Renal cortex interstitium (tissue), 11 donors: ENCODE data around the gene FUT8. TPM values are rescaled to one million over a fixed set of nuclear protein-coding genes. Genes with fewer than 3 reads are reported as not detected.

Source experiments
- DNase-seq, 11 donors: peaks; one replicate each; pipeline ENCODE4 v3.0.0-alpha.2; 2013; ENCODE audit warnings: low read depth in 9 of 11, low spot score in 4 of 11; ENCODE audit errors: extremely low read depth in 1 of 11
- polyA plus RNA-seq, 3 donors: library from polyadenylated mRNA; unstranded; fragments of 120-200 nt; gene quantifications; one replicate each; pipeline ENCODE4 v1.2.1, GENCODE V29; 2013; ENCODE audit not compliant: insufficient read length in 3 of 3

FUT8 gene
- polyA plus RNA-seq, 3 donors, result 16.4 to 19.5 (median 17.6) TPM

- no peak for DNase-seq
Observed at GRCh38 chr14:65772921-65773574, 360.5 kb downstream of the FUT8 start.

- DNase-seq, result no peak
Observed at GRCh38 chr14:65774041-65774440, 361.5 kb downstream of the FUT8 start.

DNA sequence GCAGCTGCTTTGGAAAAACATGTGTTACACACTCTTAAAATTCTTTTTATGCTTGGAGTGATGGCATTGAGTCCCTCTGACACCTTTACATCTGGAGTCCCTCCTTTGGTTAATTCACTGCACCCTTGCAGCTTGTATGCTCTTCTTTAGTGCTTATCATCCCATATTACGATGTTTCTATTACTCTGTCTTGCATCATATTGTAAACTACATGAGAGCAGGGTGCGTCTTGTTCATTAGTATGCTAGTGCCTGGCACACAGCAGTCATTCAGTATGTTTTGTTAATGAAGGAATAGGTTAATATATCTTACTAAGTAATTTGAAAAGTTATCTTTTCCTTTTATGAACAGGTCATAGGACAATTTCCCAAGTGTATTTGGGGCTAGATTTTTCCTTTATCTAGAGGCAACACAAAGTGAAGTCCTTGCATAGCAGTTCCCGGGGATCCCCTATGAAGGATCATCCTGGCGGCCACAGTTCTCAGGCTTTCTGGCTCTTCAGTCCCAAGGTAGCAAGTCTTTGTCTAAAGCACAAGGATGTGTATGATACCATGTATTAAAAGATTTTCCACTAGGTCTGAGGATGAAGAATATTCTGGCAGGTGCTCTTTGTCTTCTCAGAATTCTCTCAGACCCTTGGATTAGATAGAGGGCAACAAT is 363.8 kb downstream of the FUT8 start:
- no peak for DNase-seq

GRCh38 chr14:65780566-65780965 is 368.0 kb downstream of the FUT8 start:
- DNase-seq, result no peak

GRCh38 chr14:65783101-65783500 is 370.6 kb downstream of the FUT8 start:
- DNase-seq, result no peak

DNA sequence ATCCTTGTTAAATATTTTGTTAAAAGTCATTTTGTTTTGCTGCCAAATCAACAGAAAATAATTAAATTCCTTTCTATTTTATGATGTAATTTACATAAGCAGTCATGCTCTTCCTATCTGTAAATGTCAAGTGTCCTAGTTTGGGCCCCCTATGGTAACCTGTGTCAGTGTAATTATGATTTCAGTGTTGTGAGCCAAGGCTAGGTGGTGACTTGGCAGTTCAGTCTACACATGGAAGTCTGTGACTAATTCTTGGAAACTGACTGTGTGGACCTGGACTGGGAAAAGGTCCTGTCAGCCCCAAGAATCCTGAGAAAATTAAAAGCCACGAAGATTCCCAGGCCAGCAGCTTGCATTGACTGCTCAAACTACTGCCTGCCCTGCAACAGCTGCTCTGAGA is 371.0 kb downstream of the FUT8 start:
- no peak for DNase-seq

DNA sequence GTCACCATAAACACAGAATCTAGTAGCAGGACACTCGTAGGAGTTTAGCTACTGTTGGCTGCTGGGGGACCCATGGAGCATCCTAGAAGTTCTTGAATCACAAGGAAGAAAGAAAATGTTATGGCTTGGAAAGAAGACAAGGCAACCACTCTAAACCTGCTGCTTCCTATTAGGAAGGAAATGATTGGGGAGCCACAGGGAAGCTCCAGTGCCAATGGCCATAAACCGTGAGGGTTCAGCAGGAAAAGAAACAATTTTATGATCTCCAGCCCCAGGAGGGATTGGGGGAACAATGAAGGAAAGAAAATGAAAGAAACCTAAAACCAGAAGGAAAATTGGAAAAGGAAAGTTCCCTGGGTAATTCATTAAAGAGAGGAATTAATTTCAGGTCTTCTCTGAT is 372.0 kb downstream of the FUT8 start:
- DNase-seq, result no peak

GRCh38 chr14:65787461-65787860 is 374.9 kb downstream of the FUT8 start:
- DNase-seq, result no peak

DNA sequence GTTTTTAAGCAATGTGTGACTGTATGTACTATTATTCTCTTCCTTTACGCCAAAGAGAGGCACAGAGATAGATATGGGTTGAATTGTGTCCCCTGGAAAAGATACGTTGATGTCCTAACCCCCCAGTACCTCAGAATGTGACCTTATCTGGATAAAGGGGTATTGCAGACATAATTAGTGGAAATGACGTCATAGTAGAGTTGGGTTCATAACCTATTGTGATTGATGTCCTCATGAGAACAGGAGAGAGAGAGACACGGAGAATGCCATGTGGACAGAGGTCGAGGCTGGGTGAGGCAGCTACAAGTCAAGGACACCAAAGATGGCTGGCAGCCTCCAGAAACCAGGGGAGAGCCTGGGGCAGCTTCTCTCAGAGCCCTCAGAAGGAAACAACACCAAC is 376.3 kb downstream of the FUT8 start:
- DNase-seq, result no peak

DNA sequence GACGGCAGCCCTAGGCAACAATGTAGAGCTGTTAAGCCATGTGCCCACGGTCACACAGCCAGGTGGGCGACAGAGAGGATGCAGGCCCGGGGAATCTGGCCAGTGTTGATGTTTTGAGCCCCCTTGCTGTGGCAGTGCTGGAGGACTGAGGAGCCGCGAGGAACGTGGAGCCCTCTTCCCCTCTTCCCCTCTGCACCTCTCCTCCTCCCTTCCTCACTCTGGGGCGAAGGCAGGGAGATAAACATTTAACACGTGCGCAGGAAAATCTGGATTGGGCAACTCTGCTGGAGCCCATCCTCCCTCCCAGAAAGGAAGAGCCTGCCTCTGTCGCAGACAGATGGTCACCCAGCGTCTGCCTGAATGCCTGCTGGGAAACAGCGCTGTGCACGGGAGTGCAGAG is 376.8 kb downstream of the FUT8 start:
- no peak for DNase-seq

GRCh38 chr14:65790172-65790815 is 377.8 kb downstream of the FUT8 start:
- no peak for DNase-seq

DNA sequence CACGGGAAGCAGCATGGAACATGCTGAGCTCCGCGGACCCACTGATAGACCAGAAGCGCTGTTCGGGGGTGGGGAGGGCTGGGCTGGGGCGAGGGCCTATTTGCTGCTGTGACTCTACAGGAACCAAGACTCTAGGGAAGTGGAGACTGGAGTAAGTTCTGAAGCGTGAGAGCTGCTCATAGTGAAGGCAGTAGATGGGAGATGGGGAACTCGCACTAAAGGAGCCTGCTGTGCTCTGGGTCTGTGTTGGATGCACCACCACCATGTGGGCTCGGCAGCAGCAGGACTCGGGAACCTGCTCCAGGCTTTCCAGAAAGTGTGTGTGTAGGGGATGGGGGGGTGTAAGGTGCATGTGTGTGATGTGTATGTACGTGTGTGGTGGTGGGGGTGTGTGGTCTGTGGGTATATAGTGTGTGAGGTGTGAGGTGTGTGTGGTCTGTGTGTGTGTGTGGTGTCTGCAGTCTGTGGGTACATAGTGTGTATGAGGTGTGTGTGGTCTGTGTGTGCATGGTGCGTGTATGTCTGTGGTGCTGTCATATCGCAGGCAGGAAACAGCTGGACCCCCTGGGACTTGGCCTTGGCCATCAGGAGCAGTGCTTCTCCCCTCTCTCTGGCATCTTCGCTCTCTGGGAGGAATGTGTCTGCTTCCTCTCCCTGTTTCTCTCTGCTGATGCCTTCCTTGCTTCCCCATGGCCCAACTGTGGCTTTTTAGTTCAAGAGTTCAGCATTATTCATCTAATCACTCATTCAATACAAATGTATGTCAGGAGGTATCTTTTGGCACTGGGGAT is 378.9 kb downstream of the FUT8 start:
- no peak for DNase-seq

DNA sequence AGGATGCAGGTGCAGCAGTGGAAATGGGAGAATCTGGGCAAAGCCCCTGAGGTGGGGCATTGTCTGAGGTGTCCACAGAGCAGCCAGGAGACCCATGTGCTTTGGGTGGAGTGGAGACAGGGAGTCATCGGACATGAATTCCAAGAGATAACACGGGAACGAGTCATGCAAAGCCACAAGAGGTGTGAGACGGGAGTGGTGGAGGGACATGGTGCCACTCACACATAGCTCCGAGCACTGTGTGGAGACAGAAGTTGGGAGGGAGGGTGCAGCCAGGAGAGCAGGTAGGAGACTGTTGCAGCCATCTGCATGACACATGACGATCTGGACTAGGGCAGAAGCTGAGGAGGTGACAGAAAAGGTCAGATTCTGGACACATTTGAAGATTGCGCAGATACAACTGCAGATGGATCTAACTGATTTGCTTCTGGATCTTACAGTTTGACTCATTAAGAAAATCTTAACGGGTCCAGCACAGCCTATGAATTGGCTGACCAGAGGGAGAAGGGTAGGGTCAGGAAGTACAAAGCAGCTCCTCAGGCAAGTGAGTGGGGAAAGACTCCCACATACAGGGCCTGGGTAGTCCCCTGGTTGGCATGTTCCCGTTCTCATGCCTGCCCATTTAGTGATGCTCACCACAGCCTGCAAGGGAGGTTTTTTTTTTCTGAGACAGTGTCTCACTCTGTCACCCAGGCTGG is 379.8 kb downstream of the FUT8 start:
- no peak for DNase-seq
